Fibroblast of lung (primary cell): Measurements from ENCODE around the gene SYCE3. TPM values are rescaled to one million over a fixed set of nuclear protein-coding genes. Genes with fewer than 3 reads are reported as not detected.

ENCODE experiments used
- DNase-seq, 2 donors: peaks; one replicate each; pipeline versions ENCODE4 v3.0.0 to v3.0.0-alpha.2; 2010; ENCODE audit warnings: low read depth in 2 of 2
- H2AFZ ChIP-seq: 2 replicates; pipeline ENCODE4 v1.5.1; 2012; ENCODE audit warnings: low read length, control low read depth, inconsistent platforms
- H3K27ac ChIP-seq: 2 replicates; pipeline ENCODE4 v1.5.1; 2011; ENCODE audit warnings: low read length, control low read depth; ENCODE audit not compliant: insufficient read depth
- H3K27me3 ChIP-seq: 2 replicates; pipeline ENCODE4 v1.5.1; 2011; ENCODE audit warnings: mild to moderate bottlenecking, low read length; ENCODE audit not compliant: control insufficient read depth, insufficient read depth
- H3K36me3 ChIP-seq: 2 replicates; pipeline ENCODE4 v1.5.1; 2011; ENCODE audit warnings: low read length; ENCODE audit not compliant: control insufficient read depth, insufficient read depth
- H3K4me1 ChIP-seq: 2 replicates; pipeline ENCODE4 v1.5.1; 2011; ENCODE audit warnings: low read length; ENCODE audit not compliant: control insufficient read depth, insufficient read depth; ENCODE audit errors: extremely low read depth
- H3K4me2 ChIP-seq: 2 replicates; pipeline ENCODE4 v1.5.1; 2011; ENCODE audit warnings: low read length, control low read depth; ENCODE audit not compliant: insufficient read depth; ENCODE audit errors: extremely low read depth
- H3K4me3 ChIP-seq, 4 experiments: fragments of 200-600 bp in 1 of 4; sonication (generic) in 1 of 4; replicated peaks in 1 of 4; 2 replicates each; pipeline ENCODE4 v1.5.1; 2011 to 2016; ENCODE audit warnings: low read length in 4 of 4, low read depth in 3 of 4, mild to moderate bottlenecking in 3 of 4, control low read depth in 2 of 4, inconsistent platforms in 1 of 4, mixed read lengths in 1 of 4; ENCODE audit not compliant: insufficient read depth in 1 of 4; ENCODE audit errors: control extremely low read depth in 1 of 4
- H3K79me2 ChIP-seq: 2 replicates; pipeline ENCODE4 v1.5.1; 2012; ENCODE audit warnings: mild to moderate bottlenecking, low read length, inconsistent platforms; ENCODE audit not compliant: control insufficient read depth, insufficient read depth
- H3K9ac ChIP-seq: 2 replicates; pipeline ENCODE4 v1.5.1; 2011; ENCODE audit warnings: mild to moderate bottlenecking, low read length, control low read depth; ENCODE audit not compliant: insufficient read depth
- H3K9me3 ChIP-seq: 2 replicates; pipeline ENCODE4 v1.5.1; 2012; ENCODE audit warnings: low read depth, low read length; ENCODE audit not compliant: control insufficient read depth, insufficient read depth
- H4K20me1 ChIP-seq: 2 replicates; pipeline ENCODE4 v1.5.1; 2011; ENCODE audit warnings: low read length; ENCODE audit not compliant: control insufficient read depth, insufficient read depth; ENCODE audit errors: extremely low read depth
- EZH2 ChIP-seq: IDR thresholded peaks from 2 replicates; pipeline ENCODE4 v1.5.1; 2012; ENCODE audit warnings: low read length, control low read depth, mild to moderate bottlenecking; ENCODE audit errors: missing control alignments
- polyA plus RNA-seq, 2 donors: library from polyadenylated mRNA; depleted of rRNA in 1 of 2; stranded (reverse) in 1 of 2; unstranded in 1 of 2; fragments of >200 nt; gene quantifications; 2 replicates each; pipeline ENCODE4 v1.2.1, GENCODE V29; 2011 to 2012; ENCODE audit warnings: missing spikeins in 1 of 2
- total RNA-seq: library from RNA; depleted of rRNA; stranded (reverse); fragments of >200 nt; gene quantifications from 2 replicates; pipeline ENCODE4 v1.2.1, GENCODE V29; 2014
- TF ChIP-seq, protein P1 (sequence below), 2 donors: IDR thresholded peaks in 1 of 2; conservative IDR thresholded peaks in 1 of 2; 1 replicate in 1 of 2; 2 replicates in 1 of 2; pipeline ENCODE4 v1.5.1; 2011 to 2012; ENCODE audit warnings: low read length in 2 of 2, control low read depth in 1 of 2, inconsistent platforms in 1 of 2, low read depth in 1 of 2, mild to moderate bottlenecking in 1 of 2

The SYCE3 gene
- total and polyA plus RNA-seq, 2 donors (not counting 1 experiment from before 2014, with no cell fraction given), result 0.33 TPM; not detected in 1

DNA sequence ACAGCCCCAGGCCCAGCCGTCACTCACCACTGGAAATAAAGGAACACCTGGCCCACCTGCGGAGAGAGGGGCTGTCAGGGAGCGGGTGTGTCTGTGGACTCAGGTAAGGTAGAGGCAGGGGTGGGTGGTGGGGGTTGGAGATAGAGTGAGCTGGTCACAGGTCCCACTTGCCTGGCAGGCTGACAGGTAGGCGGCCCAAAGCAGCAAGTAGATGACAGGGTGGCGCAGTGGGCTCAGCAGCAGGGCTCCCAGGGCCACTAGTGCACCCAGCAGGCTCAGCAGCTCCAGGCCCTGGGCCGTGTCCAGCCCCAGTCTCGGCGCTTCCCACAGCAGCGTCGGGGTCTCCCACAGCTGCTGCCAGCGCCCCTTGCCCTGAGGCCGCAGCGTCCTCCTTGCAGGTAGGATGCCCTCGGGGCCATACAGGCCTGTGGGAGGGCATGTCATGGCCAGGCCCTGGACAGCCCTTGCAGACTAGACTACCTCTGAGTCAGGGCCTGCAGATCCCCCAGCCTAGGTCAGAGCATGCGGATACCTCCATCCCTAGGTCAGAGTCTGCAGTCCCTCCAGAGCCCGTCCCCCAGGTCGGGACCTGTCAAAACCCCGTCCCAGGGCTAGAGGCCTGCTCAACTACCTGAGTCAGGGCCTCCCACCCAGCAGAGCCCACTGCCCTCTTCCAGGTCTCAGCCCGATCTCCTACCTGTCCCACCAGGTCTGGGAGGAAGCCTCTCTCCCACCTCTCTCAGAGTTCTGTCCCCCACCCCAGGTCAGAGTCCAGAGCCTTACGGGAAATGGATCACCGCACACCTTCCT lies 55.9 kb downstream of the SYCE3 start:
- Histone ChIP-seq H3K4me2 (peak overlapping the region; percentile 42), H4K20me1 (no peaks in the 10 kb centered on the region), H3K27ac (peak overlapping the region; percentile 86), H3K9me3 (no peaks in the 10 kb centered on the region), H3K79me2 (peaks cover 37% of the 10 kb centered on the region), H3K27me3 (no peaks in the 10 kb centered on the region), H3K4me3 (peak overlapping the region; percentile 91 to 97 (median 94)), H3K4me1 (peaks cover 3% of the 10 kb centered on the region), H3K36me3 (peaks cover 19% of the 10 kb centered on the region), H3K9ac (peak overlapping the region; percentile 81), H2AFZ (peak overlapping the region; percentile 81)
- DNase-seq, result peak in 1 of 2 donors; percentile 3
- TF ChIP-seq, protein P1, sequence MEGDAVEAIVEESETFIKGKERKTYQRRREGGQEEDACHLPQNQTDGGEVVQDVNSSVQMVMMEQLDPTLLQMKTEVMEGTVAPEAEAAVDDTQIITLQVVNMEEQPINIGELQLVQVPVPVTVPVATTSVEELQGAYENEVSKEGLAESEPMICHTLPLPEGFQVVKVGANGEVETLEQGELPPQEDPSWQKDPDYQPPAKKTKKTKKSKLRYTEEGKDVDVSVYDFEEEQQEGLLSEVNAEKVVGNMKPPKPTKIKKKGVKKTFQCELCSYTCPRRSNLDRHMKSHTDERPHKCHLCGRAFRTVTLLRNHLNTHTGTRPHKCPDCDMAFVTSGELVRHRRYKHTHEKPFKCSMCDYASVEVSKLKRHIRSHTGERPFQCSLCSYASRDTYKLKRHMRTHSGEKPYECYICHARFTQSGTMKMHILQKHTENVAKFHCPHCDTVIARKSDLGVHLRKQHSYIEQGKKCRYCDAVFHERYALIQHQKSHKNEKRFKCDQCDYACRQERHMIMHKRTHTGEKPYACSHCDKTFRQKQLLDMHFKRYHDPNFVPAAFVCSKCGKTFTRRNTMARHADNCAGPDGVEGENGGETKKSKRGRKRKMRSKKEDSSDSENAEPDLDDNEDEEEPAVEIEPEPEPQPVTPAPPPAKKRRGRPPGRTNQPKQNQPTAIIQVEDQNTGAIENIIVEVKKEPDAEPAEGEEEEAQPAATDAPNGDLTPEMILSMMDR (conservative IDR thresholded peaks at IDR 0.05 in 1 of 2, IDR thresholded peaks at IDR 0.05 in 1 of 2; ENCODE audit: low read depth in 1 of 2, low read length in 2 of 2), result no peak
- no peak for TF ChIP-seq EZH2

DNA sequence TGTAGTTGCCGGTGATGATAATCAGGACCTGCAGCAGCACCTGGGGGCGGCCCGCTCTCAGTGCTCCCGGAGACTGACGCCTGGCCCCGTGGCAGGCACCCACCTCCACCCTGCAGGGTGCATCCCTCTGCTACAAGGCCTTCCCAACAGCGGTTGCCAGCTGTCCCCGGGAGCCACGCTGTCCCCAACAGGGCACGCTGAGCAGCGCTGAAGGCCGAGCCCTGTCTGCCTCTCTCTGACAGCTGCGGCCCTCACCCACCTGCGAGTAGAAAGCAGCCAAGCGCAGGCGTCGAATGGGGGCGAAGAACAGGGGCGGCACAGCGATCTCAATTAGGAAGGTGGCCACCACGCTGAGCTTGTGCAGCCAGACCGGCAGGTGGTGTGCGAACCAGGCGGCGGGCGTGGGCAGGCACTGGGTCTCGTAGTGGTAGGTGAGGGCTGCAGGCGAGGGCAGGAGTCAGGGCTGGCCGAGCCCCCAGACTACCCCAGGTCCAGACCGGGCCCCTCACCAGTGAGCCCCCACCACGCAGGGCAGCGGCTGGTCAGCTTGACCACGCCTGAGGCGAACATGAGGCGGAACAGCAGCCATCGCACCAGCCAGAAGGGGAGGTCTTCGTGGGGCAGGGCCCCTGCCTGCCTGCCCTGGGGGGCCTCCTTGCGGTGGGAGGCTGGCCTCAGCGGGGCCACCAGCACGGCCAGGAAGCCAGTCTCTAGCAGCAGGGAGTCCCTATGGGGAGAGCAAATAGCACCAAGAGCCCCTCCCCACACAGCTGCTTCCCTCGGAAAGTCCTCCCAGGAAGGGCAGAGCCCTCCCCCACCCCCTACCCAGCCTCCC lies 56.7 kb downstream of the SYCE3 start:
- no peaks in the 10 kb centered on the region for H3K27me3 ChIP-seq
- peaks cover 37% of the 10 kb centered on the region for H3K79me2 ChIP-seq
- H3K4me1 ChIP-seq, result peaks cover 3% of the 10 kb centered on the region
- peaks cover 19% of the 10 kb centered on the region for H3K36me3 ChIP-seq
- no peak for TF ChIP-seq EZH2
- TF ChIP-seq, protein P1 (conservative IDR thresholded peaks at IDR 0.05 in 1 of 2, IDR thresholded peaks at IDR 0.05 in 1 of 2; ENCODE audit: low read depth in 1 of 2, low read length in 2 of 2), result no peak
- peak overlapping the region in 3 of 4 experiments; percentile 93 to 97 (median 94) for H3K4me3 ChIP-seq
- H3K27ac ChIP-seq, result no peak overlapping the region
- H2AFZ ChIP-seq, result no peak overlapping the region
- peak overlapping the region; percentile 42 for H3K4me2 ChIP-seq
- no peaks in the 10 kb centered on the region for H4K20me1 ChIP-seq
- H3K9me3 ChIP-seq, result no peaks in the 10 kb centered on the region
- DNase-seq, result no peak
- no peak overlapping the region for H3K9ac ChIP-seq

DNA sequence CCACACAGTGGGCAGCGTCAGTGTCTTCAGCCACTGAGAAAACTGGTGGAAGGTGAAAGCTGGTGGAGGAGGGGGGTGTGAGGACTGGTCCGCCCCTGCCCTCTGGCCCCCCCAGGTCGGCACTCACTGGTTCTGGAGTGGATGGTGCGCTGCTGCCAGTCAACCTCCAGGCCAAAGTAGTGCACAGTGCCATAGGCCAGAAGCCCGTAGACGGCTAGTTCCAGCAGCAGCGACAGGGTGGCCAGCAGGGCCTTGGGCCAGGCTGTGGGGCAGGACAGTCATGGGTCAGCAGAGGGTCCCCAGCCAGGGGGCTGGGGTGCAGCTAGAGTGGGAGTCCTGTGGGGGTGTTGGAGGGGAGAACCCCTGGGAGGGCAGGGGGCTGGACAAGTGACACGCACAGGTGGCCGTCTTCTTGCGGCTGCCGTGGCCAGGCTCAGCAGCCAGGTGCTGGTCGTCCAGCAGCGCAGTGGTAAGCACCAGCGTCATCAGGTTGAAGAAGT lies 57.4 kb downstream of the SYCE3 start:
- TF ChIP-seq, protein P1 (conservative IDR thresholded peaks at IDR 0.05 in 1 of 2, IDR thresholded peaks at IDR 0.05 in 1 of 2; ENCODE audit: low read depth in 1 of 2, low read length in 2 of 2), result no peak
- no peak for TF ChIP-seq EZH2
- no peak overlapping the region for H3K27ac ChIP-seq
- peaks cover 3% of the 10 kb centered on the region for H3K4me1 ChIP-seq
- H3K9me3 ChIP-seq, result no peaks in the 10 kb centered on the region
- no peak overlapping the region for H3K9ac ChIP-seq
- H3K36me3 ChIP-seq, result peaks cover 19% of the 10 kb centered on the region
- H3K4me3 ChIP-seq, result no peak overlapping the region
- H4K20me1 ChIP-seq, result no peaks in the 10 kb centered on the region
- no peak overlapping the region for H2AFZ ChIP-seq
- H3K4me2 ChIP-seq, result no peak overlapping the region
- no peak for DNase-seq
- peaks cover 35% of the 10 kb centered on the region for H3K79me2 ChIP-seq
- H3K27me3 ChIP-seq, result no peaks in the 10 kb centered on the region
